ENCODE results near the gene DLX4.

DLX4 gene

GRCh38 chr17:49969134-49969759 lies at the start of gene DLX4:
Gene DLX4 (plus strand): TSS chr17:49969190. CDS start chr17:49969469, 279 bp downstream.
- no peak for DNase-seq

- DNase-seq = no peak
These were observed 48.8 kb upstream of the DLX4 start for GRCh38 chr17:49920030-49920769.

GRCh38 chr17:49922095-49922494 lies 46.9 kb upstream of the DLX4 start:
- DNase-seq = no peak

GRCh38 chr17:49924116-49924515 lies 44.9 kb upstream of the DLX4 start:
- no peak for DNase-seq

GRCh38 chr17:49924589-49924988 lies 44.4 kb upstream of the DLX4 start:
- DNase-seq = no peak

GRCh38 chr17:49925921-49926320 lies 43.1 kb upstream of the DLX4 start:
- no peak for DNase-seq

- DNase-seq = no peak
These were observed 42.1 kb upstream of the DLX4 start for GRCh38 chr17:49926886-49927285.

GRCh38 chr17:49928126-49928800 lies 40.7 kb upstream of the DLX4 start:
- DNase-seq = peak; percentile 5

- DNase-seq = no peak
These were observed 40.0 kb upstream of the DLX4 start for GRCh38 chr17:49928837-49929475.

- no peak for DNase-seq
These were observed 38.1 kb upstream of the DLX4 start for GRCh38 chr17:49930880-49931279.

- DNase-seq = peak; percentile 54
These were observed 37.4 kb upstream of the DLX4 start for GRCh38 chr17:49931416-49932137.

- no peak for DNase-seq
These were observed 36.8 kb upstream of the DLX4 start for GRCh38 chr17:49932138-49932723.

- DNase-seq = no peak
These were observed 36.1 kb upstream of the DLX4 start for GRCh38 chr17:49932901-49933300.

GRCh38 chr17:49935526-49936210 lies 33.3 kb upstream of the DLX4 start:
- DNase-seq = peak; percentile 91

GRCh38 chr17:49936386-49936785 lies 32.6 kb upstream of the DLX4 start:
- no peak for DNase-seq

- DNase-seq = no peak
These were observed 29.7 kb upstream of the DLX4 start for GRCh38 chr17:49939318-49939717.

GRCh38 chr17:49941427-49941826 lies 27.6 kb upstream of the DLX4 start:
- no peak for DNase-seq

- no peak for DNase-seq
These were observed 26.0 kb upstream of the DLX4 start for GRCh38 chr17:49942947-49943346.

- no peak for DNase-seq
These were observed 24.6 kb upstream of the DLX4 start for GRCh38 chr17:49944273-49944870.

GRCh38 chr17:49946208-49946607 lies 22.8 kb upstream of the DLX4 start:
- no peak for DNase-seq

GRCh38 chr17:49946964-49947584 lies 21.9 kb upstream of the DLX4 start:
- DNase-seq = no peak

Data from NCI-H2171 treated with DMSO at 0.1 percent for 48 hours (cell line).